ENCODE results near the gene REG3G.

DNA sequence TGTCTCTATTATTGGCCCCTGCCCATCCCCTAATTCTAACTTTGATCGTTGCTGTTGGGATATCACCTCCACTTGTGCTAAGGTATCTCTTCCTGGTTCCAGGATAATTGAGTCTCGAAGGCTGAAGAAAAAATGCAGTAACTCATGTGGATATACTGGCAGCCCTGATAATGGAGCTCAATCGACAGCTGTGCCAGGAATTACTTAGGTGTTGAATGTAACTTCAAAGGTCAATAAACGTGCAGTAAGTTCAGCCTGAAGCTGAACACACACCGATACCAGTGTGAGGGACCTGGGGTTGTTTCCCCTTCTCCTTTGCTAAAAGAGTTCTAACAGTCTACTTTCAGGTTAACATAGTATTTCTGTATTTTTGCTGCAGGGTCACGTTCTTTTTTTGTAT lies 11.9 kb upstream of the REG3G start:
- TF ChIP-seq, protein P1, sequence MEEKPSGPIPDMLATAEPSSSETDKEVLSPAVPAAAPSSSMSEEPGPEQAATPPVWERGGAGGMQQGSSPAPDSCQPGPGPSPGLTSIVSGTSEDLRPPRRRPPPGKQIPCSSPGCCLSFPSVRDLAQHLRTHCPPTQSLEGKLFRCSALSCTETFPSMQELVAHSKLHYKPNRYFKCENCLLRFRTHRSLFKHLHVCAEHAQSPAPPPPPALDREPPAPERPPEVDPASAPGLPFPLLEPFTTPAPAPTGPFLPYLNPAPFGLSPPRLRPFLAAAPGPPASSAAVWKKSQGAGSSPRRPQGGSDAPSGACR (CRISPR knock-in tag; IDR thresholded peaks at IDR 0.05): no peak
- no peak for TF ChIP-seq ZFX (CRISPR knock-in tag; IDR thresholded peaks at IDR 0.05; ENCODE audit: low read depth)
- TF ChIP-seq, protein P2, sequence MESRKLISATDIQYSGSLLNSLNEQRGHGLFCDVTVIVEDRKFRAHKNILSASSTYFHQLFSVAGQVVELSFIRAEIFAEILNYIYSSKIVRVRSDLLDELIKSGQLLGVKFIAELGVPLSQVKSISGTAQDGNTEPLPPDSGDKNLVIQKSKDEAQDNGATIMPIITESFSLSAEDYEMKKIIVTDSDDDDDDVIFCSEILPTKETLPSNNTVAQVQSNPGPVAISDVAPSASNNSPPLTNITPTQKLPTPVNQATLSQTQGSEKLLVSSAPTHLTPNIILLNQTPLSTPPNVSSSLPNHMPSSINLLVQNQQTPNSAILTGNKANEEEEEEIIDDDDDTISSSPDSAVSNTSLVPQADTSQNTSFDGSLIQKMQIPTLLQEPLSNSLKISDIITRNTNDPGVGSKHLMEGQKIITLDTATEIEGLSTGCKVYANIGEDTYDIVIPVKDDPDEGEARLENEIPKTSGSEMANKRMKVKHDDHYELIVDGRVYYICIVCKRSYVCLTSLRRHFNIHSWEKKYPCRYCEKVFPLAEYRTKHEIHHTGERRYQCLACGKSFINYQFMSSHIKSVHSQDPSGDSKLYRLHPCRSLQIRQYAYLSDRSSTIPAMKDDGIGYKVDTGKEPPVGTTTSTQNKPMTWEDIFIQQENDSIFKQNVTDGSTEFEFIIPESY (CRISPR knock-in tag; IDR thresholded peaks at IDR 0.05): no peak
- TF ChIP-seq TP53 (CRISPR knock-in tag; conservative IDR thresholded peaks at IDR 0.05): no peak
- TF ChIP-seq RBM22 (optimal IDR thresholded peaks at IDR 0.05; ENCODE audit: low read length): no peak
- TF ChIP-seq HNRNPLL (IDR thresholded peaks at IDR 0.05; ENCODE audit: low read depth, low read length, poor library complexity, severe bottlenecking): no peak
- no peak for TF ChIP-seq MAZ (IDR thresholded peaks at IDR 0.05; ENCODE audit: borderline replicate concordance, low read depth, low read length)
- no peak for TF ChIP-seq MAZ (CRISPR knock-in tag; IDR thresholded peaks at IDR 0.05; ENCODE audit: low read depth)
- TF ChIP-seq, protein P3, sequence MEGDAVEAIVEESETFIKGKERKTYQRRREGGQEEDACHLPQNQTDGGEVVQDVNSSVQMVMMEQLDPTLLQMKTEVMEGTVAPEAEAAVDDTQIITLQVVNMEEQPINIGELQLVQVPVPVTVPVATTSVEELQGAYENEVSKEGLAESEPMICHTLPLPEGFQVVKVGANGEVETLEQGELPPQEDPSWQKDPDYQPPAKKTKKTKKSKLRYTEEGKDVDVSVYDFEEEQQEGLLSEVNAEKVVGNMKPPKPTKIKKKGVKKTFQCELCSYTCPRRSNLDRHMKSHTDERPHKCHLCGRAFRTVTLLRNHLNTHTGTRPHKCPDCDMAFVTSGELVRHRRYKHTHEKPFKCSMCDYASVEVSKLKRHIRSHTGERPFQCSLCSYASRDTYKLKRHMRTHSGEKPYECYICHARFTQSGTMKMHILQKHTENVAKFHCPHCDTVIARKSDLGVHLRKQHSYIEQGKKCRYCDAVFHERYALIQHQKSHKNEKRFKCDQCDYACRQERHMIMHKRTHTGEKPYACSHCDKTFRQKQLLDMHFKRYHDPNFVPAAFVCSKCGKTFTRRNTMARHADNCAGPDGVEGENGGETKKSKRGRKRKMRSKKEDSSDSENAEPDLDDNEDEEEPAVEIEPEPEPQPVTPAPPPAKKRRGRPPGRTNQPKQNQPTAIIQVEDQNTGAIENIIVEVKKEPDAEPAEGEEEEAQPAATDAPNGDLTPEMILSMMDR (CRISPR knock-in tag; IDR thresholded peaks at IDR 0.05): no peak
- TF ChIP-seq ZNF232 (CRISPR knock-in tag; IDR thresholded peaks at IDR 0.05; ENCODE audit: borderline replicate concordance): no peak
- TF ChIP-seq, protein P4, sequence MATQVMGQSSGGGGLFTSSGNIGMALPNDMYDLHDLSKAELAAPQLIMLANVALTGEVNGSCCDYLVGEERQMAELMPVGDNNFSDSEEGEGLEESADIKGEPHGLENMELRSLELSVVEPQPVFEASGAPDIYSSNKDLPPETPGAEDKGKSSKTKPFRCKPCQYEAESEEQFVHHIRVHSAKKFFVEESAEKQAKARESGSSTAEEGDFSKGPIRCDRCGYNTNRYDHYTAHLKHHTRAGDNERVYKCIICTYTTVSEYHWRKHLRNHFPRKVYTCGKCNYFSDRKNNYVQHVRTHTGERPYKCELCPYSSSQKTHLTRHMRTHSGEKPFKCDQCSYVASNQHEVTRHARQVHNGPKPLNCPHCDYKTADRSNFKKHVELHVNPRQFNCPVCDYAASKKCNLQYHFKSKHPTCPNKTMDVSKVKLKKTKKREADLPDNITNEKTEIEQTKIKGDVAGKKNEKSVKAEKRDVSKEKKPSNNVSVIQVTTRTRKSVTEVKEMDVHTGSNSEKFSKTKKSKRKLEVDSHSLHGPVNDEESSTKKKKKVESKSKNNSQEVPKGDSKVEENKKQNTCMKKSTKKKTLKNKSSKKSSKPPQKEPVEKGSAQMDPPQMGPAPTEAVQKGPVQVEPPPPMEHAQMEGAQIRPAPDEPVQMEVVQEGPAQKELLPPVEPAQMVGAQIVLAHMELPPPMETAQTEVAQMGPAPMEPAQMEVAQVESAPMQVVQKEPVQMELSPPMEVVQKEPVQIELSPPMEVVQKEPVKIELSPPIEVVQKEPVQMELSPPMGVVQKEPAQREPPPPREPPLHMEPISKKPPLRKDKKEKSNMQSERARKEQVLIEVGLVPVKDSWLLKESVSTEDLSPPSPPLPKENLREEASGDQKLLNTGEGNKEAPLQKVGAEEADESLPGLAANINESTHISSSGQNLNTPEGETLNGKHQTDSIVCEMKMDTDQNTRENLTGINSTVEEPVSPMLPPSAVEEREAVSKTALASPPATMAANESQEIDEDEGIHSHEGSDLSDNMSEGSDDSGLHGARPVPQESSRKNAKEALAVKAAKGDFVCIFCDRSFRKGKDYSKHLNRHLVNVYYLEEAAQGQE (IDR thresholded peaks at IDR 0.05; ENCODE audit: borderline replicate concordance in 1 of 2, low read depth in 1 of 2, low read length in 2 of 2): no peak
- TF ChIP-seq, protein P5, sequence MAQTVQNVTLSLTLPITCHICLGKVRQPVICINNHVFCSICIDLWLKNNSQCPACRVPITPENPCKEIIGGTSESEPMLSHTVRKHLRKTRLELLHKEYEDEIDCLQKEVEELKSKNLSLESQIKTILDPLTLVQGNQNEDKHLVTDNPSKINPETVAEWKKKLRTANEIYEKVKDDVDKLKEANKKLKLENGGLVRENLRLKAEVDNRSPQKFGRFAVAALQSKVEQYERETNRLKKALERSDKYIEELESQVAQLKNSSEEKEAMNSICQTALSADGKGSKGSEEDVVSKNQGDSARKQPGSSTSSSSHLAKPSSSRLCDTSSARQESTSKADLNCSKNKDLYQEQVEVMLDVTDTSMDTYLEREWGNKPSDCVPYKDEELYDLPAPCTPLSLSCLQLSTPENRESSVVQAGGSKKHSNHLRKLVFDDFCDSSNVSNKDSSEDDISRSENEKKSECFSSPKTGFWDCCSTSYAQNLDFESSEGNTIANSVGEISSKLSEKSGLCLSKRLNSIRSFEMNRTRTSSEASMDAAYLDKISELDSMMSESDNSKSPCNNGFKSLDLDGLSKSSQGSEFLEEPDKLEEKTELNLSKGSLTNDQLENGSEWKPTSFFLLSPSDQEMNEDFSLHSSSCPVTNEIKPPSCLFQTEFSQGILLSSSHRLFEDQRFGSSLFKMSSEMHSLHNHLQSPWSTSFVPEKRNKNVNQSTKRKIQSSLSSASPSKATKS (CRISPR knock-in tag; IDR thresholded peaks at IDR 0.05): no peak
- TF ChIP-seq, protein P6, sequence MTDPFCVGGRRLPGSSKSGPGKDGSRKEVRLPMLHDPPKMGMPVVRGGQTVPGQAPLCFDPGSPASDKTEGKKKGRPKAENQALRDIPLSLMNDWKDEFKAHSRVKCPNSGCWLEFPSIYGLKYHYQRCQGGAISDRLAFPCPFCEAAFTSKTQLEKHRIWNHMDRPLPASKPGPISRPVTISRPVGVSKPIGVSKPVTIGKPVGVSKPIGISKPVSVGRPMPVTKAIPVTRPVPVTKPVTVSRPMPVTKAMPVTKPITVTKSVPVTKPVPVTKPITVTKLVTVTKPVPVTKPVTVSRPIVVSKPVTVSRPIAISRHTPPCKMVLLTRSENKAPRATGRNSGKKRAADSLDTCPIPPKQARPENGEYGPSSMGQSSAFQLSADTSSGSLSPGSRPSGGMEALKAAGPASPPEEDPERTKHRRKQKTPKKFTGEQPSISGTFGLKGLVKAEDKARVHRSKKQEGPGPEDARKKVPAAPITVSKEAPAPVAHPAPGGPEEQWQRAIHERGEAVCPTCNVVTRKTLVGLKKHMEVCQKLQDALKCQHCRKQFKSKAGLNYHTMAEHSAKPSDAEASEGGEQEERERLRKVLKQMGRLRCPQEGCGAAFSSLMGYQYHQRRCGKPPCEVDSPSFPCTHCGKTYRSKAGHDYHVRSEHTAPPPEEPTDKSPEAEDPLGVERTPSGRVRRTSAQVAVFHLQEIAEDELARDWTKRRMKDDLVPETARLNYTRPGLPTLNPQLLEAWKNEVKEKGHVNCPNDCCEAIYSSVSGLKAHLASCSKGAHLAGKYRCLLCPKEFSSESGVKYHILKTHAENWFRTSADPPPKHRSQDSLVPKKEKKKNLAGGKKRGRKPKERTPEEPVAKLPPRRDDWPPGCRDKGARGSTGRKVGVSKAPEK (CRISPR knock-in tag; IDR thresholded peaks at IDR 0.05; ENCODE audit: borderline replicate concordance): no peak

Measured in HepG2 (cell line).